ENCODE data around the gene SCG2.

The SCG2 gene

GRCh38 chr2:223601932-223602666, at the start of gene SCG2:
TSS of gene SCG2 (minus strand) at chr2:223602361. CDS start at chr2:223599282, 3,079 bp downstream.
- TF ChIP-seq EZH2 (IDR thresholded peaks at IDR 0.05; ENCODE audit: borderline replicate concordance, low read length) = no peak
- TF ChIP-seq, protein P1, sequence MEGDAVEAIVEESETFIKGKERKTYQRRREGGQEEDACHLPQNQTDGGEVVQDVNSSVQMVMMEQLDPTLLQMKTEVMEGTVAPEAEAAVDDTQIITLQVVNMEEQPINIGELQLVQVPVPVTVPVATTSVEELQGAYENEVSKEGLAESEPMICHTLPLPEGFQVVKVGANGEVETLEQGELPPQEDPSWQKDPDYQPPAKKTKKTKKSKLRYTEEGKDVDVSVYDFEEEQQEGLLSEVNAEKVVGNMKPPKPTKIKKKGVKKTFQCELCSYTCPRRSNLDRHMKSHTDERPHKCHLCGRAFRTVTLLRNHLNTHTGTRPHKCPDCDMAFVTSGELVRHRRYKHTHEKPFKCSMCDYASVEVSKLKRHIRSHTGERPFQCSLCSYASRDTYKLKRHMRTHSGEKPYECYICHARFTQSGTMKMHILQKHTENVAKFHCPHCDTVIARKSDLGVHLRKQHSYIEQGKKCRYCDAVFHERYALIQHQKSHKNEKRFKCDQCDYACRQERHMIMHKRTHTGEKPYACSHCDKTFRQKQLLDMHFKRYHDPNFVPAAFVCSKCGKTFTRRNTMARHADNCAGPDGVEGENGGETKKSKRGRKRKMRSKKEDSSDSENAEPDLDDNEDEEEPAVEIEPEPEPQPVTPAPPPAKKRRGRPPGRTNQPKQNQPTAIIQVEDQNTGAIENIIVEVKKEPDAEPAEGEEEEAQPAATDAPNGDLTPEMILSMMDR (IDR thresholded peaks at IDR 0.05; ENCODE audit: low read length) = peak; percentile 31; the same call in 1 of the 2 replicates
- no peaks in the 10 kb centered on the region for H3K4me1 ChIP-seq (ENCODE audit: insufficient read depth, low read length, severe bottlenecking)
- H3K9ac ChIP-seq (ENCODE audit: low read length) = no peak within 1 kb of the TSS
- no peaks in the 10 kb centered on the region for H3K9me3 ChIP-seq (ENCODE audit: low read length)
- H2AFZ ChIP-seq (ENCODE audit: low read length) = no peak within 1 kb of the TSS
- H3K4me3 ChIP-seq (ENCODE audit: low read depth, low read length, poor library complexity, severe bottlenecking) = no peak within 1 kb of the TSS
- no peaks in the 10 kb centered on the region for H3K79me2 ChIP-seq (ENCODE audit: insufficient read depth, low read length)
- H3K4me2 ChIP-seq (ENCODE audit: low read length) = no peak within 1 kb of the TSS
- H3K27me3 ChIP-seq (ENCODE audit: insufficient read depth, low read length) = no peaks in the 10 kb centered on the region
- H4K20me1 ChIP-seq (ENCODE audit: insufficient read depth, low read length) = no peaks in the 10 kb centered on the region
- no peaks in the 10 kb centered on the region for H3K9me2 ChIP-seq (ENCODE audit: low read depth, low read length)
- H3K27ac ChIP-seq (ENCODE audit: low read depth, low read length, poor library complexity, severe bottlenecking) = no peak within 1 kb of the TSS
- H3K36me3 ChIP-seq (ENCODE audit: insufficient read depth, low read length) = no peaks in the 10 kb centered on the region
- no peaks in the 10 kb centered on the region for H3F3A ChIP-seq (ENCODE audit: insufficient read depth, low read length)

DNA sequence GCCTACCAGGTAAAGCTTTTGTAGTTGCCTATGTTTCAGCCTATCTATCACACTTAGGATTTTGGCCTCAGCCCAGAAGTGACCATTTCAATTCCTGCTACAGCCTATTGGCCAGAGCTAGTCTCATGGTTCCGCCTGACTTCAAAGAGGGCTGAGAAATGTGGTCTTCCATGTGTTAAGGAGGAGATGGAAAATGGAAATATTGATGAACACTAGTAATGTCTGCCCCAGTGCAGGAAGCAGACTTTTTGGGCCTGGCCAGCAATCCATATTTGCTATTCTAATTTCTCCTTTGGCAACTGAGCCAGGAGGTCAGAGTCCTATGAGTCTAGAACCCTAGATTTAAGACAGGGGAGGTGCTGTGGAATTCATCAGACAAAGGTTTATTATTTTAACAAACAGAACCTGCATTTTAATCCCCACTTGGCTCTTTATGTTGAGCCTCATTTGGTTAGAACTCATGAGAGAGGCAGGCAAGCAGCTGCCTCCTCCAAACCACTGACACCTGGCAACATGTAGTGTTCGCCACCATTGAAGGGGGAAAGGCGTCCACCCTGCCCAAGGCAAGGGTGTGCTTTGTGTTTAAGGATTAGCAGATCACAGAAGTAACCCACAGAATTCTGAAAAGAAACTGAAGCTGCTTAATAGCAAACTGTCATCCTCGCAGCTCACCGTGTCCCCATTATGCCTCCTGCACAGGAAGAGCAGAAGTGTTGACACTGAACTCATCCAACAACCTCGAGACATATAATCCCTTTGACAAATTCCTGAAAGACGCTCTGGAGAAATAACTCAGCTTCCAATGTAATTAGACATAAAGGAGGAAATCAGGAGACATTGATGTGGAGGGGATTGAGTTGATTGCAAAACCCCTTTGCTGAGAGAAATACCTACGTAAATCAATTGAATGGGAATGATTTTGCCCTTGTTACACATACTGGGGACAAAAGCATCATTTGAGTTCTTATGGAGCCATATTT, 47.7 kb upstream of the SCG2 start:
- Histone ChIP-seq H3K79me2 (ENCODE audit: insufficient read depth, low read length) (no peaks in the 10 kb centered on the region), H3K9me2 (ENCODE audit: low read depth, low read length) (no peaks in the 10 kb centered on the region), H3K27me3 (ENCODE audit: insufficient read depth, low read length) (no peaks in the 10 kb centered on the region), H4K20me1 (ENCODE audit: insufficient read depth, low read length) (no peaks in the 10 kb centered on the region), H3K9ac (ENCODE audit: low read length) (no peak overlapping the region), H3K4me1 (ENCODE audit: insufficient read depth, low read length, severe bottlenecking) (no peaks in the 10 kb centered on the region), H3K9me3 (ENCODE audit: low read length) (no peaks in the 10 kb centered on the region), H3K4me2 (ENCODE audit: low read length) (no peak overlapping the region), H3K27ac (ENCODE audit: low read depth, low read length, poor library complexity, severe bottlenecking) (no peak overlapping the region), H2AFZ (ENCODE audit: low read length) (no peak overlapping the region), H3K4me3 (ENCODE audit: low read depth, low read length, poor library complexity, severe bottlenecking) (no peak overlapping the region), H3K36me3 (ENCODE audit: insufficient read depth, low read length) (no peaks in the 10 kb centered on the region), H3F3A (ENCODE audit: insufficient read depth, low read length) (no peaks in the 10 kb centered on the region)
- TF ChIP-seq EZH2 (IDR thresholded peaks at IDR 0.05; ENCODE audit: borderline replicate concordance, low read length) = no peak
- TF ChIP-seq, protein P1 (IDR thresholded peaks at IDR 0.05; ENCODE audit: low read length) = no peak

- H3K9ac ChIP-seq (ENCODE audit: low read length) = no peak overlapping the region
- no peaks in the 10 kb centered on the region for H3K9me2 ChIP-seq (ENCODE audit: low read depth, low read length)
- no peaks in the 10 kb centered on the region for H3K27me3 ChIP-seq (ENCODE audit: insufficient read depth, low read length)
- no peak overlapping the region for H3K27ac ChIP-seq (ENCODE audit: low read depth, low read length, poor library complexity, severe bottlenecking)
- H3F3A ChIP-seq (ENCODE audit: insufficient read depth, low read length) = no peaks in the 10 kb centered on the region
- no peak for TF ChIP-seq EZH2 (IDR thresholded peaks at IDR 0.05; ENCODE audit: borderline replicate concordance, low read length)
- TF ChIP-seq, protein P1 (IDR thresholded peaks at IDR 0.05; ENCODE audit: low read length) = no peak
- H3K36me3 ChIP-seq (ENCODE audit: insufficient read depth, low read length) = no peaks in the 10 kb centered on the region
- no peak overlapping the region for H3K4me3 ChIP-seq (ENCODE audit: low read depth, low read length, poor library complexity, severe bottlenecking)
- no peak overlapping the region for H2AFZ ChIP-seq (ENCODE audit: low read length)
- H3K4me1 ChIP-seq (ENCODE audit: insufficient read depth, low read length, severe bottlenecking) = no peaks in the 10 kb centered on the region
- no peak overlapping the region for H3K4me2 ChIP-seq (ENCODE audit: low read length)
- H3K9me3 ChIP-seq (ENCODE audit: low read length) = no peaks in the 10 kb centered on the region
- H3K79me2 ChIP-seq (ENCODE audit: insufficient read depth, low read length) = no peaks in the 10 kb centered on the region
- no peaks in the 10 kb centered on the region for H4K20me1 ChIP-seq (ENCODE audit: insufficient read depth, low read length)
Measured at GRCh38 chr2:223648755-223649154, 46.6 kb upstream of the SCG2 start.
